HCT116 (cell line): ENCODE results near the gene RASSF9.

Source experiments
- ATF3 ChIP-seq: IDR thresholded peaks from 2 replicates; pipeline ENCODE4 v1.6.1; 2012
- CTCF ChIP-seq, 3 experiments: fragments of 200-600 bp in 1 of 3; sonication (generic) in 1 of 3; IDR thresholded peaks in 2 of 3; conservative IDR thresholded peaks in 1 of 3; 2 replicates each; pipeline ENCODE4 v1.5.1; 2012 to 2017; ENCODE audit warnings: low read depth in 2 of 3, low read length in 2 of 3, antibody characterized with exemption in 1 of 3, borderline replicate concordance in 1 of 3, control low read depth in 1 of 3, mild to moderate bottlenecking in 1 of 3, mixed read lengths in 1 of 3, mixed run types in 1 of 3, moderate library complexity in 1 of 3; ENCODE audit not compliant: insufficient read depth in 1 of 3
- EZH2 ChIP-seq: fragments of 200-600 bp; sonication (generic); IDR thresholded peaks from 2 replicates; pipeline ENCODE4 v1.6.1; 2017; ENCODE audit warnings: antibody characterized with exemption, mixed run types
- EZH2phosphoT487 ChIP-seq: fragments of 200-600 bp; IDR thresholded peaks from 2 replicates; pipeline ENCODE4 v1.6.1; 2018; ENCODE audit warnings: antibody characterized with exemption, borderline replicate concordance
- POLR2A ChIP-seq: IDR thresholded peaks from 2 replicates; pipeline ENCODE4 v1.7.0; 2011; ENCODE audit warnings: borderline replicate concordance; ENCODE audit not compliant: insufficient read depth, insufficient read length; ENCODE audit errors: extremely low read depth
- POLR2AphosphoS5 ChIP-seq: IDR thresholded peaks from 2 replicates; pipeline ENCODE4 v1.6.1; 2011; ENCODE audit warnings: mild to moderate bottlenecking, low read depth, low read length, moderate library complexity
- RAD21 ChIP-seq: IDR thresholded peaks from 2 replicates; pipeline ENCODE4 v1.6.1; 2012; ENCODE audit warnings: low read depth, mild to moderate bottlenecking
- SIN3A ChIP-seq: IDR thresholded peaks from 2 replicates; pipeline ENCODE4 v1.6.1; 2012; ENCODE audit warnings: low read depth
- YY1 ChIP-seq: IDR thresholded peaks from 2 replicates; pipeline ENCODE4 v1.6.1; 2011; ENCODE audit warnings: low read length, low read depth, moderate library complexity, mild to moderate bottlenecking; ENCODE audit not compliant: insufficient replicate concordance; ENCODE audit errors: extremely low read depth
- ZNF274 ChIP-seq: fragments of 200-500 bp; sonication (Bioruptor generic); IDR thresholded peaks from 2 replicates; pipeline ENCODE4 v1.6.1; 2014; ENCODE audit warnings: mild to moderate bottlenecking, low read depth, low read length, inconsistent platforms

- TF ChIP-seq CTCF (IDR thresholded peaks at IDR 0.05 in 2 of 3, conservative IDR thresholded peaks at IDR 0.05 in 1 of 3; ENCODE audit: borderline replicate concordance in 1 of 3, insufficient read depth in 1 of 3, low read depth in 2 of 3, low read length in 2 of 3) (no peak), EZH2 (no peak), POLR2AphosphoS5 (no peak), ZNF274 (no peak), ATF3 (no peak), SIN3A (no peak), YY1 (no peak), POLR2A (no peak), EZH2phosphoT487 (no peak), RAD21 (no peak)
These were observed 10.5 kb downstream of the RASSF9 start for GRCh38 chr12:85825746-85826145.
